ENCODE data around the gene POLE. TPM values are rescaled to one million over a fixed set of nuclear protein-coding genes. Genes with fewer than 3 reads are reported as not detected.

The POLE gene
- polyA plus RNA-seq, 4 donors = 36.7 to 68.0 (median 53.0) TPM

DNA sequence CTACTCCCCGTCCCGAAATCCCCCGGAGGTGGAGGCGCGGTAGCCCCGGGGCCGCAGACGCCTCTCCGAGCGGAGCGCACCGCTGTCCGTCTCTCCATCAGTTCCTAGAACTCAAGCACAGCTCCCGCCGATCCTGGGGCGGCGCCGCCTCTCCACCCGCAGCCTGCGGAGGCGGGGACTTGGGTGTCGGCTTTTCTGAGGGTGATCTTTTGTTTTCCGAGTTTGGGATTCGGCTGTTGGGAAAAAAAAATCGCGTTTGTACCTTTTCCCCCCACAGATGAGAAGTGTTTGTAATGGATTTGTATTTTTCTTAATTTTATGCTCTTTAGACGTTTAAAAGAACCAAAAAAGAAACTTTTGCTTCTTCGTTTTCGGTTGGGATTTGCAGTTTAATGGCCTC lies 103.4 kb downstream of the POLE start:
- no peak for DNase-seq (ENCODE audit: low read depth in 4 of 4, low spot score in 2 of 4)

DNA sequence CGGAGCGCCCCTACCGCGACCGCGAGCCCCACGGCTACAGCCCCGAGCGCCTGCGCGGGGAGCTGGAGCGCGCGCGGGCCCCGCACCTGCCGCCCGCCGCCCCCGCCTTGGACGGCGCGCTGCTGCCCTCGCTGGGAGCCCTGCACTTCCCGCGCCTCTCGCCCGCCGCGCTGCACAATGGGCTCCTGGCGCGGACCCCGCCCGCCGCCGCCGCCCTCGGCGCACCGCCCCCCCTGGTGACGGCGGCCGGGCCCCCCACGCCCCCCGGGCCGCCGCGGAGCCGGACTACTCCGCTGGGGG lies 103.8 kb downstream of the POLE start:
- no peak for DNase-seq (ENCODE audit: low read depth in 4 of 4, low spot score in 2 of 4)

GRCh38 chr12:132582582-132583410 lies 104.3 kb downstream of the POLE start:
- DNase-seq (ENCODE audit: low read depth in 4 of 4, low spot score in 2 of 4) = no peak

GRCh38 chr12:132582058-132582420 lies 105.1 kb downstream of the POLE start:
- DNase-seq (ENCODE audit: low read depth in 4 of 4, low spot score in 2 of 4) = no peak

DNA sequence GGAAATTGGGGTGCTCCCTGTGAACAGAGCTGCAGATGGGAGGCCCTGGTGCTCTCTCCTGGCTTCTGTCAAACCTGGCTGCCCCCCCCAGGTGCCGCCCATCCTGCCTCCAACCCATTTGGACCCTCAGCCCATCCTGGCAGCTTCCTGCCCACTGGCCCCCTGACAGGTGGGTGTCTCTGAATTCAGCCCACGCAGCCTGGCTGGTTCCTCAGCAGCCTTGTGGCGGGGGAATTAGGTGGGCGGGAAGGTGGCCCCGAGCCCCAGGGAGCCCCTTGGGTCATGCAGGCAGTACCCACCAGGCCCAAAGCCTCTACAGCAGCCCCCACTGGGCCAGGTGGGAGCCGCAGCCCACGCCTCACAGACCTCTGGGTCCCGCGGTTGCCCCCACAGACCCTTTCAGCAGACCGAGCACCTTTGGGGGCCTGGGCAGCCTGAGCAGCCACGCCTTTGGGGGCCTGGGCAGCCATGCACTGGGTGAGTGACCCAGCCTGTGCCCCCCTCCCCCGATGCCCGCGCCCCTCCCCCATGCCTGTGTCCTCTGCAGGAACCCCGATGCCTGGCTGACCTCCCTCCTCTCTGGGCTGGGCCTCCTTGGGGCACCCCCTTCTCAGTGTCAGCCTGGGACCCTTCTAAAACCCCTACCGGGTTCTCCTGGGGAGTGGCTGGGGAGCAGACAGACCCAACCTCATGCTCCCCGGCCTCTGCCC lies 105.6 kb downstream of the POLE start:
- no peak for DNase-seq (ENCODE audit: low read depth in 4 of 4, low spot score in 2 of 4)

DNA sequence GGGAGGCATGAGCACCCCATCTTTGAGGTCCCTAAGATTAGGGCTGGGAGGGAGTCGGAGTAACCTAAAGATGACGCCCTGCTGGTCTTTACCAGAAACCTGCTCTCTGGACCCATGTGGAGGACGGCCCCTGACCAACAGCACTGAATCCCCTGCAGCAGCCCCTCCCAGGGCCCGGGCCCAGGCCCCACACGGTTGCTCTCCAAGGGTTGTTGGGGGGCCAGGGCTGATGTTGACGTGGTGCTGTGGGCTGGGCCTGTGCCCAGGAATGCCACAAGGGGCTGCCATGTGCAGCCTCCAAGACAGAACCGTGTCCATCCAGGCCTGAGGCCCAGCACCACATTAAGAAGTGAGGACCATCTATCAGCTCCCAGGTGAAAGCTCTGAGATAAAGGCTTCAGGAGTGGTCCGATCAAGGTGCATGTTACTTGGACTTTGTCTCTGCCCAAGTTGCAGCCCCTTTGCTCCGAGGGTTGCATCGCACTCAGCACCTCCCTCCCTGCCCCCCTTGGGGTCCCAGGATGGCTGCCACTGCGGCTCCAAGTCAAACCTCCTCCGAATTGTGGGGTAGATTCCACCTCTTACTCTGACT lies 106.3 kb downstream of the POLE start:
- DNase-seq (ENCODE audit: low read depth in 4 of 4, low spot score in 2 of 4) = no peak

GRCh38 chr12:132579744-132580143 lies 107.4 kb downstream of the POLE start:
- DNase-seq (ENCODE audit: low read depth in 4 of 4, low spot score in 2 of 4) = no peak

- no peak for DNase-seq (ENCODE audit: low read depth in 4 of 4, low spot score in 2 of 4)
These were observed 108.3 kb downstream of the POLE start for GRCh38 chr12:132578826-132579225.

DNA sequence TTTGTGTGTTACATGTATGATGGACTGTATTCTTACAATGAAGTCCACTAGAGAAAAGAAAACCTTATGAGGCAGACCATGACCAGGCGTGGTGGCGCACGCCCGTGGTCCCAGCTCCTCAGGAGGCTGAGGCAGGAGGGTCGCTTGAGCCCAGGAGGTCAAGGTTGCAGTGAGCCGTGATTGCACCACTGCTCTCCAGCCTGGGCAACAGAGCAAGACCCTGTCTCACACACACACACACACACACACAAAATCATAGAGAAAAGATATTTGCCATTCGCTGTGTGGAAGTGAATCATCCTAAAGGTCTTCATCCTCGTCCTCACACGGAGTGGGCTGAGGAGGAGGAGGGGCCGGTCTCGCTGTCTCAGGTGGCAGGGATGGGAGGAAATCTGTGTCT lies 109.0 kb downstream of the POLE start:
- no peak for DNase-seq (ENCODE audit: low read depth in 4 of 4, low spot score in 2 of 4)

- no peak for DNase-seq (ENCODE audit: low read depth in 4 of 4, low spot score in 2 of 4)
These were observed 109.8 kb downstream of the POLE start for GRCh38 chr12:132577191-132577920.

DNA sequence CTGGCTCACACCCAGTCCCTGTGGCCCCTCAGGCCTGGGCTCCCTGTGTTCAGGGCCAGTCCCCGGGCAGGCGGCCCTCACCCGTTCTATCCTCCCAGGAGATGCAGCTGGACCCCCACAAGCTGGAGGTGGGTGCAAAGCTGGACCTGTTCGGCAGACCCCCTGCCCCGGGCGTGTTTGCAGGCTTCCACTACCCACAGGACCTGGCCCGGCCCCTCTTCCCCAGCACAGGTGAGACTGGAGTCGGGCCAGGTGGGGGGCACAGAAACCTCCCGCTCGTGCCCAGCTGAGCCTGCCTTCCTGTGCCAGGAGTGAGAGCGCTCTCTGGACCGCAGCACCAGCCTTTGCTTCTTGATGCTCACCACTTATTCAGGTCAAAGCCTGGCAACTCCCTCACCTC lies 110.4 kb downstream of the POLE start:
- no peak for DNase-seq (ENCODE audit: low read depth in 4 of 4, low spot score in 2 of 4)

GRCh38 chr12:132575661-132576060 lies 111.5 kb downstream of the POLE start:
- DNase-seq (ENCODE audit: low read depth in 4 of 4, low spot score in 2 of 4) = no peak

GRCh38 chr12:132574271-132574996 lies 112.7 kb downstream of the POLE start:
- no peak for DNase-seq (ENCODE audit: low read depth in 4 of 4, low spot score in 2 of 4)

Other genes starting within 250 kb of the POLE start
- gene FBRSL1, start 197.2 kb downstream of the POLE start, polyA plus RNA-seq (ENCODE audit: insufficient read length in 4 of 4) = 100 to 1,000 TPM in 1 of 4 donors, 10 to 100 TPM in 3; 37.5 to 104 (median 79.8) TPM
- 1 to 10 TPM; 1.5 to 5.1 (median 3.0) TPM for gene LRCOL1, start 76.8 kb downstream of the POLE start, polyA plus RNA-seq (ENCODE audit: insufficient read length in 4 of 4)
- 1 to 10 TPM in 3 of 4 donors, under 1 TPM in 1; 0.97 to 3.0 (median 1.7) TPM for gene P2RX2, start 68.6 kb downstream of the POLE start, polyA plus RNA-seq (ENCODE audit: insufficient read length in 4 of 4)
- gene PXMP2, start 245 bp upstream of the POLE start, polyA plus RNA-seq (ENCODE audit: insufficient read length in 4 of 4) = 10 to 100 TPM; 56.6 to 72.3 (median 59.0) TPM
- 10 to 100 TPM; 17.5 to 28.6 (median 25.5) TPM for gene PGAM5, start 23.5 kb upstream of the POLE start, polyA plus RNA-seq (ENCODE audit: insufficient read length in 4 of 4)
- 10 to 100 TPM; 49.0 to 89.5 (median 71.2) TPM for gene ANKLE2, start 74.5 kb upstream of the POLE start, polyA plus RNA-seq (ENCODE audit: insufficient read length in 4 of 4)
- gene GOLGA3, start 141.5 kb upstream of the POLE start, polyA plus RNA-seq (ENCODE audit: insufficient read length in 4 of 4) = 10 to 100 TPM; 23.2 to 38.4 (median 31.0) TPM
- 10 to 100 TPM; 19.5 to 30.5 (median 25.2) TPM for gene CHFR, start 200.3 kb upstream of the POLE start, polyA plus RNA-seq (ENCODE audit: insufficient read length in 4 of 4)

Data from left renal cortex interstitium (tissue), 4 donors.